Activated B cell treated with CpG ODN at 0.5 μM for 24 hours (primary cell): Measurements from ENCODE around the gene ARHGAP10. TPM values are rescaled to one million over a fixed set of nuclear protein-coding genes. Genes with fewer than 3 reads are reported as not detected.

Experiments
- ATAC-seq: fragments of 200-7000 bp; cut with Tn5 transposase; one replicate; pipeline ENCODE4 v1.10.0; 2021; ENCODE audit warnings: low read depth, mild to moderate bottlenecking, moderate library complexity
- CTCF ChIA-PET: fragments of 350-600 bp; sonication (Branson Sonifier 250); formaldehyde crosslinking; loops from one replicate; lab custom pipeline; 2021; ENCODE audit warnings: antibody characterized with exemption; lab: Charles Lee
- POLR2A ChIA-PET: fragments of 350-600 bp; sonication (Branson Sonifier 250); formaldehyde crosslinking; loops from one replicate; lab custom pipeline; 2021; ENCODE audit warnings: antibody characterized with exemption; lab: Charles Lee
- DNase-seq: peaks from one replicate; pipeline ENCODE4 v3.0.0; 2022
- H3K27ac Mint-ChIP-seq: one replicate; pipeline ENCODE4 v1.8.0; 2020; ENCODE audit warnings: mixed read lengths
- H3K27me3 Mint-ChIP-seq: one replicate; pipeline ENCODE4 v1.8.0; 2021; ENCODE audit warnings: mixed read lengths
- H3K36me3 Mint-ChIP-seq: one replicate; pipeline ENCODE4 v1.8.0; 2021; ENCODE audit warnings: low read depth, mixed read lengths
- H3K4me1 Mint-ChIP-seq: one replicate; pipeline ENCODE4 v1.8.0; 2021; ENCODE audit warnings: mixed read lengths
- H3K4me3 Mint-ChIP-seq: one replicate; pipeline ENCODE4 v1.8.0; 2020; ENCODE audit warnings: mild to moderate bottlenecking, mixed read lengths
- H3K9me3 Mint-ChIP-seq: one replicate; pipeline ENCODE4 v1.8.0; 2020; ENCODE audit warnings: mixed read lengths
- intact Hi-C: fragments of 100-400 bp; cut with micrococcal nuclease; formaldehyde crosslinking; loops from one replicate; pipeline ENCODE4 v1.15.1; 2024
- total RNA-seq: library from RNA; stranded (reverse); gene quantifications from 2 replicates; pipeline ENCODE4 v1.2.3, GENCODE V29; 2022
- TF ChIP-seq, protein P1 (sequence below): fragments of 200-600 bp; IDR thresholded peaks from one replicate; pipeline ENCODE4 v1.8.0; 2022; ENCODE audit warnings: antibody characterized with exemption, mild to moderate bottlenecking

The ARHGAP10 gene
- total RNA-seq, 1 donor from 2014 or later, result 0.60 TPM

DNA sequence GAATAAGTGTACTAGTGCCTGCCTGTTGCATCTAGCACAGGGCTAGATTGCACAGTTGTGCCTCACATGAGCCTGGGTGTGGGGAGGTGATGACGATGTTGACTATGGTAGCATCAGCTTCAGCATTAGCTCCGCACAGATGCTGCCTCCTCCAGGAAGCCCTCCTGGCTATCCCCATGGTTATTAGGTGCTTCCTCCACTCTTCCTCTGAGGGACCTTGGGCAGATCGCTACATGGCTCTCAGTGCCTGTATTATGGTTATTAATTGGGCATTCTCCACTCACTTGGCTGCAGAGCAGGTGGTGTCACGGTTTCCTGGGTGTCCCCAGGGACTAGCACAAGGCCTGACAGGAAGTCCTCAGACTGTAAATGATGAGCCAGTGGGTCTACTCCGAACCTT, 325.6 kb downstream of the ARHGAP10 start:
- H3K9me3 Mint-ChIP-seq, result no peaks in the 10 kb centered on the region
- no peaks in the 10 kb centered on the region for H3K36me3 Mint-ChIP-seq
- H3K4me1 Mint-ChIP-seq, result peaks cover 50% of the 10 kb centered on the region
- TF ChIP-seq, protein P1, sequence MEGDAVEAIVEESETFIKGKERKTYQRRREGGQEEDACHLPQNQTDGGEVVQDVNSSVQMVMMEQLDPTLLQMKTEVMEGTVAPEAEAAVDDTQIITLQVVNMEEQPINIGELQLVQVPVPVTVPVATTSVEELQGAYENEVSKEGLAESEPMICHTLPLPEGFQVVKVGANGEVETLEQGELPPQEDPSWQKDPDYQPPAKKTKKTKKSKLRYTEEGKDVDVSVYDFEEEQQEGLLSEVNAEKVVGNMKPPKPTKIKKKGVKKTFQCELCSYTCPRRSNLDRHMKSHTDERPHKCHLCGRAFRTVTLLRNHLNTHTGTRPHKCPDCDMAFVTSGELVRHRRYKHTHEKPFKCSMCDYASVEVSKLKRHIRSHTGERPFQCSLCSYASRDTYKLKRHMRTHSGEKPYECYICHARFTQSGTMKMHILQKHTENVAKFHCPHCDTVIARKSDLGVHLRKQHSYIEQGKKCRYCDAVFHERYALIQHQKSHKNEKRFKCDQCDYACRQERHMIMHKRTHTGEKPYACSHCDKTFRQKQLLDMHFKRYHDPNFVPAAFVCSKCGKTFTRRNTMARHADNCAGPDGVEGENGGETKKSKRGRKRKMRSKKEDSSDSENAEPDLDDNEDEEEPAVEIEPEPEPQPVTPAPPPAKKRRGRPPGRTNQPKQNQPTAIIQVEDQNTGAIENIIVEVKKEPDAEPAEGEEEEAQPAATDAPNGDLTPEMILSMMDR, result no peak
- H3K4me3 Mint-ChIP-seq, result no peak overlapping the region
- intact Hi-C loops, result loop anchor here (1.0 to 2.0 kb wide), 4 partner anchors 385 to 1207 kb away; partner anchors contain the start of gene NR3C2
- no peak for DNase-seq
- ChIA-PET POLR2A (interaction anchor here (0.9 kb wide), 1 partner anchor 385 kb away, joined by 5 read pairs; the partner anchor contains the start of gene NR3C2), CTCF (interaction anchor here (0.6 to 1.4 kb wide), 6 partner anchors 12 to 1840 kb away, joined by 3 to 8 read pairs (median 3); no protein-coding TSS in a partner anchor)
- peak; percentile 43 for ATAC-seq
- peaks cover 4% of the 10 kb centered on the region for H3K27me3 Mint-ChIP-seq
- no peak overlapping the region for H3K27ac Mint-ChIP-seq

DNA sequence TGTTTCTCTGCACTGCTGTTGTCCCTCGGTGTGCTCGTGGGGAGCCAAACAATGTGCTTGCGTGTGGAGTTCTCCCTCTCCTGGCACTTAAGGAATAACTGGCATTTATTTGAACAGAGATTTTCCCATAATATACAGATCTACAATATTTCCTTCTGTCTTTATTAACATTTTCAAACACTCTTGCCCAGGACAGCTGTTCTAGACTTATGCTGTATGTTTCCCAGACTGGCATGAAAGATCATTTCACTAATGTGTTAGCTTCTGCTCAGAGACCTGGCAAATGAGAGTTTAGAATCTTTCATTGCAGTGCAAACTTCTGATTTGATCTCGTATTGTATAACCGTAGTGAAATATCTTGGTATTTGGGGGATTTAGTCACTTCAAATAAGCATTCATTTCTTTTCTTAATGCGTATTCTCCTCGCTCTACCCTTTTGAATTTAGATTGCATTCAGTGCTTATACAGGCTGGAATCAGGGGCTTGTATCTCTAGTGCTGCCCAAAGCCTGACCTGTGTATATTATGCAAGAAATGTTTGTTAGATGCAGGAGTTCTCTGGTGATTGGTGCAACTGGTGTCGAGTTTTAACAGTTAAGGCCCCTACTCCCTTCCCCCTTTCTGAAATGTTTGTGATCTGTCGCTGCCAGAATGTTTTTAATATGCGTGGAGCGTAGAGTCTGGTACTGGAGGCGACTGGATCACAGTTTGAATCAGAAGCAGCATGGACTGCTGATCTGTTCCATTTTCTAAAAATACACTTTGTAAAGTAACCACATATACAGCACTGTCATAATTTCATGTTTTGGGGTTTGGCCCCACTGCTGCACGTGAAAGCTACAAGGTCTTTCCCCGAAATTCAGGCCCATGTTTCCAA, 326.3 kb downstream of the ARHGAP10 start:
- H3K9me3 Mint-ChIP-seq, result no peaks in the 10 kb centered on the region
- peaks cover 4% of the 10 kb centered on the region for H3K27me3 Mint-ChIP-seq
- DNase-seq (no peak), ATAC-seq (no peak)
- no peak overlapping the region for H3K4me3 Mint-ChIP-seq
- no peak overlapping the region for H3K27ac Mint-ChIP-seq
- H3K36me3 Mint-ChIP-seq, result no peaks in the 10 kb centered on the region
- ChIA-PET POLR2A (no interaction called here), CTCF (no interaction called here)
- TF ChIP-seq, protein P1, result no peak
- intact Hi-C loops, result loop anchor here (1.0 to 2.0 kb wide), 4 partner anchors 384 to 1206 kb away; partner anchors contain the start of gene NR3C2
- H3K4me1 Mint-ChIP-seq, result peaks cover 50% of the 10 kb centered on the region

DNA sequence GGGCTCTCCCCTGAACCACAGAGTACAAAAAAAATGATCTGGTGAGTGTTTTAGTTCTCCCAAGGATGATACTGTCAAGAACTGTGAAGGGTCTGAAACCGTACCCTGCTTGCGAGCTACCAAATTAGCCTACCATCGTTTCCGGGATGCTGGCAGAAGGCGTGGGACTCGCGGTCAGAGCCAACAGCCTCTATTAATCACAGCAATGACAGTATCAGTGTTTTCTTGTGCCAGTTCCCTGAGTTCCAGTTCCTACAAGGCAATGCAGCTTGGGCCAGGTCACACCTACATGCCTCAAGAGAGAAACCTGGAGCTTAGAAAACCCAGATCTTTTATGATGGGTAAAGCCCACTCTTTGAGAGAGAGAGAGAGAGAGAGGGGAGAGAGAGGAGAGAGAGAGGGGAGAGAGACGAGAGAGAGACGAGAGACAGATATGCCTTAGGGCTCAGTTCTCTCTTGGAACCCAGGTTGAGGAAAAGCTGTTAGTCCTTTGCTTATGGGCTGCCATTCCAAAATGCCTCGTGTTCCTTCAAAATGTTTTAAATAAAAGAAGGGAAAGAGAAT, 327.8 kb downstream of the ARHGAP10 start:
- intact Hi-C loops, result no loop called here
- POLR2A ChIA-PET, result interaction anchor here (0.6 kb wide), 1 partner anchor 167 kb away, joined by 3 read pairs; no protein-coding TSS in a partner anchor
- no peaks in the 10 kb centered on the region for H3K36me3 Mint-ChIP-seq
- DNase-seq, result no peak
- no peaks in the 10 kb centered on the region for H3K9me3 Mint-ChIP-seq
- peaks cover 4% of the 10 kb centered on the region for H3K27me3 Mint-ChIP-seq
- no peak overlapping the region for H3K4me3 Mint-ChIP-seq
- TF ChIP-seq, protein P1, result no peak
- peaks cover 38% of the 10 kb centered on the region for H3K4me1 Mint-ChIP-seq
- H3K27ac Mint-ChIP-seq, result no peak overlapping the region
- CTCF ChIA-PET, result no interaction called here
- ATAC-seq, result no peak

DNA sequence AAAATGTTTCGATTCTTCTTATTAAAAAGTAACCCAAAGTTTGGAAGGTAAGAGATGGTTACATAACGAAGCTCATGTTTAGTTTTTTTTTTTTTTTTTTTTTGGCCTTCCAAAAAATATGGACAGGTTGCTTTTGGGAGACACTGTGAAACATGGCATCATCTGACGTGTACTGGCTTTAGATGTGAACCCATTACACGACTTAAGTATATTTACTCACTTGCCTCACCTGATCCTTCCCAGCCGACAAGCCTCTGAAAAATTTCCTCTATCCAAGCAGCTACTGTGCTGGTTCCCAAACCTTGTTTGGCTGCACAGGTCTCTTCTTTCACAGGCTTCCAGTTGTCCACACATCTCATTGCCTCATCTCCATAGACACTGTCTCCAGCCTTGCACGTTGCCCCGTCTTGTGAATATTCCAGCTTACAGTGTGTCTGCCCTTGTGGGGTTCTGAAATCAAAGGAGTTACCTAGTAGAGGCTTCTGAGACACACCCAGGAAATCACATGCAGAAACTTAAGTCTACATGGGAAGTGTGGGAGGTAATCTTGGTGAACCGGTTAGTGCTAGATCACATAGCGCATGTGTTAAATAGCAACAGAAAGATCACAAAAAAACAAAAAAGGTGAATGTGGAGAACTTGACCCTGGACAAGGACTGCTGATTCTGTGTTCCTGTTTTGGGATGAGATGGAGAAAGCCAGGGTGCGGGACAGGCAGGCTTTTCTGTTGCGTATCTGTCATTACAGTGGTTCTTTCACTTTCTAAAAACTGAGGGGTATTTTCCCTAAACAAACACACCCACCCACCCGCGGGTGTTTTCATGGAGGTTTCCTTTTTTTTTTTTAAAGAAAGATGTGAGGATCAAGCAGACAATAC, 328.6 kb downstream of the ARHGAP10 start:
- intact Hi-C loops, result no loop called here
- TF ChIP-seq, protein P1, result no peak
- POLR2A ChIA-PET, result interaction anchor here (0.6 kb wide), 1 partner anchor 390 kb away, joined by 3 read pairs; no protein-coding TSS in a partner anchor
- Mint-ChIP-seq H3K36me3 (no peaks in the 10 kb centered on the region), H3K27ac (peak overlapping the region; percentile 60), H3K4me1 (peaks cover 38% of the 10 kb centered on the region), H3K4me3 (peak overlapping the region; percentile 73), H3K9me3 (no peaks in the 10 kb centered on the region), H3K27me3 (peaks cover 4% of the 10 kb centered on the region)
- no peak for ATAC-seq
- no peak for DNase-seq
- CTCF ChIA-PET, result no interaction called here
